ENCODE measurements around the gene CERS1.

The CERS1 gene

DNA sequence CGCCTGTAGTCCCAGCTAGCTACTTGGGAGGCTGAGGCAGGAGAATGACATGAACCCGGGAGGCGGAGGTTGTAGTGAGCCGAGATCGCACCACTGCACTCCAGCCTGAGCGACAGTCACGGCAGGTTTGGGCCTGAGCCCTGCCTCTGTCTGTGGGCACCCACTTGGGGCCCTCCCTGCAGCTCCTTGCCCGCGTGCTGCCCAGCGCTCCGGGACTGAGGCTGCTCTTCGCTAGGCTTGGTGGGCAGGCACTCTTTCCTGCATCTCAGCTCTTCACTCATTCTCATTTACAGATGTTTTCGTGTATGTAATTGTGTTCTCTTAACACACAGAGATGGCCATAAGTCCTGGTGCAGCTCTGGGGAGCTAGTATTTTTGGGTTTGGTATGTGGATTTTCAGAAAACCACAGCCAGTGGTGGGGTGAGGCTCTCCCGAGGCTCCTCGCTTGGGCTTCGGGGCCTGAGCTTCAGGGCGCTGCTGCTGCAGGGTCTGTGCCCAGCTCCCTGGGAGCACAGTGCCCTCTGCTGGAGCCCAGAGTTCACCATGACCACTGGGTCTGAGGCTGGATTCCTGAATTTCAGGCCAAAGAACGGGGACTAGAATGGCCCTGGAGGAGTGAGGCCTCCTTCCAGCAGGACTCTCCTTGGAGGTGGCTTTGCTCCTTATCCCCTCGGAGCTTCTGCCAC, 49.0 kb downstream of the CERS1 start:
- peak; percentile 78 for DNase-seq (ENCODE audit: extremely low spot score)
- POLR2A ChIA-PET = no interaction called here
- CTCF ChIA-PET = interaction anchor here (1.0 to 12.6 kb wide), 27 partner anchors 12 to 399 kb away, joined by 3 to 158 read pairs (median 4); partner anchors contain the start of genes COMP, UBA52 and UPF1
- TF ChIP-seq, protein P1, sequence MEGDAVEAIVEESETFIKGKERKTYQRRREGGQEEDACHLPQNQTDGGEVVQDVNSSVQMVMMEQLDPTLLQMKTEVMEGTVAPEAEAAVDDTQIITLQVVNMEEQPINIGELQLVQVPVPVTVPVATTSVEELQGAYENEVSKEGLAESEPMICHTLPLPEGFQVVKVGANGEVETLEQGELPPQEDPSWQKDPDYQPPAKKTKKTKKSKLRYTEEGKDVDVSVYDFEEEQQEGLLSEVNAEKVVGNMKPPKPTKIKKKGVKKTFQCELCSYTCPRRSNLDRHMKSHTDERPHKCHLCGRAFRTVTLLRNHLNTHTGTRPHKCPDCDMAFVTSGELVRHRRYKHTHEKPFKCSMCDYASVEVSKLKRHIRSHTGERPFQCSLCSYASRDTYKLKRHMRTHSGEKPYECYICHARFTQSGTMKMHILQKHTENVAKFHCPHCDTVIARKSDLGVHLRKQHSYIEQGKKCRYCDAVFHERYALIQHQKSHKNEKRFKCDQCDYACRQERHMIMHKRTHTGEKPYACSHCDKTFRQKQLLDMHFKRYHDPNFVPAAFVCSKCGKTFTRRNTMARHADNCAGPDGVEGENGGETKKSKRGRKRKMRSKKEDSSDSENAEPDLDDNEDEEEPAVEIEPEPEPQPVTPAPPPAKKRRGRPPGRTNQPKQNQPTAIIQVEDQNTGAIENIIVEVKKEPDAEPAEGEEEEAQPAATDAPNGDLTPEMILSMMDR (IDR thresholded peaks at IDR 0.05; ENCODE audit: control extremely low read depth, extremely low read depth, low read depth, missing control alignments) = peak; percentile 84

DNA sequence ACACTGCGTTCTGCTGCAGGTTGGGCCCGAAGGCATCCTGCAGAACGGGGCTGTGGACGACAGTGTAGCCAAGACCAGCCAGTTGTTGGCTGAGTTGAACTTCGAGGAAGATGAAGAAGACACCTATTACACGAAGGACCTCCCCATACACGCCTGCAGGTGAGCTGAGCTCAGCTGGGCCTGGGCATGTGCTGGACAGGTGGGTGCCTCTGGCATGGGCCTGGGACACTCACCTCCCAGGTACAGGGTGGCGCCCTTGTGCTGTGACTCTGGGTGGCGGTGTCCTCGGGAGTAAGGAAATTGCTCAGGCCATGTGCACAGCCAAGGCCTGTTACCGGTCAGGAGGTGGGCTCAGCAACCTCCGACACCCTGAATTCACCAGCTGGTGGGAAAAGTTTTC, 50.0 kb downstream of the CERS1 start:
- CTCF ChIA-PET = interaction anchor here (1.2 to 12.6 kb wide), 8 partner anchors 13 to 293 kb away, joined by 3 to 158 read pairs (median 16); partner anchors contain the start of gene UPF1
- POLR2A ChIA-PET = no interaction called here
- DNase-seq (ENCODE audit: extremely low spot score) = no peak
- TF ChIP-seq, protein P1 (IDR thresholded peaks at IDR 0.05; ENCODE audit: control extremely low read depth, extremely low read depth, low read depth, missing control alignments) = no peak

DNA sequence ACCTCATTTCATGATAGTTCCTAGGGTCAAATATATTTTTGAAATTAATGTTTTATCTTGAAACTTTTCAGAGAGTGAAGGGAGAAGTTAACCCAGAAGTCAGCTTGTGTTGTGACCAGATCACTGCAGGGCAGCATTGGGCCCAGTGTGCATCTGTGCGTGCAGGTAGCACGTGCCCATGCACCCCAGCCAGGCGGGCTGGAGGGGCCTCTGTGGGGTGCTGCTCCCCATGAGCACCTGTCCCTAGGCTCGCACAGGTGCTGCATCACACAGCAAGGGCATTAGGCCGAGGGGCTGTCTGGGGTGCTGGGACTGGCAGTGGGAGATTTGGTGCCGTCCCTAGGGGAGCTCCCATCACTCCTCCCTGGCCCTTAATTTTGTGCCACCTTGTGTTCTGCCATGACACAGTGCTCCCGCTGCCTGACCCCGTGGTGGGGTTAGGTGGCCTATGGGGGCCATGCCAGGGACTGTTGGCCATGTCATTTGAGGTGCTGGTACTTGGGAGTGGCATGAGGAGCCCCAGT, 51.1 kb downstream of the CERS1 start:
- DNase-seq (ENCODE audit: extremely low spot score) = no peak
- CTCF ChIA-PET = interaction anchor here (0.8 to 12.6 kb wide), 3 partner anchors 11 to 73 kb away, joined by 3 to 158 read pairs (median 12); partner anchors contain the start of gene UPF1
- POLR2A ChIA-PET = no interaction called here
- TF ChIP-seq, protein P1 (IDR thresholded peaks at IDR 0.05; ENCODE audit: control extremely low read depth, extremely low read depth, low read depth, missing control alignments) = no peak

DNA sequence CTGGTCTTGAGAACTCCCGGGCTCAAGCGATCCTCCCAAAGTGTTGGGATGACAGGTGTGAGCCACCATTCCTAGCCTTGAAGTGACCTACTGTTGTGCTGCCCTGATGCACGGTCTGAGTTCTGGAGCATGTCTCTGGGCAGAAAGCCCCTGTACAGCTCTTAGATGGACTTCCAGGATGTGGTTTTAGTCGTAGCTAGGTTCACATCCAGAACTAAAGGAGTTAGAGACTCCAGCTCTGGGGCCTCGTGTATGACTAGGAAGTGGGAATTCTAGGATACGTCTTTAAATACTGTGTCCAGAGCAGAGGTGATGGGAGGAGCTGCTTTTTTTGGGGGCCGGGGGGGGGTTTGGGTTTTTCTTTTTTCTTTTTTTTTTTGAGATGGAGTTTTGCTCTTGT, 52.0 kb downstream of the CERS1 start:
- ChIA-PET POLR2A (interaction anchor here (0.5 to 1.0 kb wide), 4 partner anchors 11 to 318 kb away, joined by 3 to 6 read pairs (median 4); no protein-coding TSS in a partner anchor), CTCF (interaction anchor here (0.9 to 12.6 kb wide), 3 partner anchors 11 to 250 kb away, joined by 3 to 158 read pairs (median 4); partner anchors contain the start of gene UPF1)
- no peak for DNase-seq (ENCODE audit: extremely low spot score)
- TF ChIP-seq, protein P1 (IDR thresholded peaks at IDR 0.05; ENCODE audit: control extremely low read depth, extremely low read depth, low read depth, missing control alignments) = no peak

DNA sequence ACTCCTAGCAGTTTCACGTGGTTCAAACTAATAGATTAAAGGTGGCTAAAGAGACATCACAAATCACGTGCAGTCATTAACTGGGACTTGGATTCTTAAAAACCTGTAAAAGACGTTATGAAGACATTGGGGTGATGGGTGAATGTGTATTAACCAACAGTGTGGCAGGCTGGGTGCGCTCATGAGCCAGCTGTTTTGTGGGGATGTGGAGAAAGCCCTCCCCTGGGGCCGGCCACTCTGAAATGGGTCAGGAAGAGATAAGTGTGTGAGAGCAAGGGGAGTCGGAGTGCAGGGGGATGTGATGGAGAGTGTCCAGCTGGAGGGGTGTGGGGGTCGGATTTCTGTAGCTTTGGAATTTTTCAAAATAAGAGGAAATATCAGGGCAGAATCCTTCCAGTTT, 53.8 kb downstream of the CERS1 start:
- TF ChIP-seq, protein P1 (IDR thresholded peaks at IDR 0.05; ENCODE audit: control extremely low read depth, extremely low read depth, low read depth, missing control alignments) = no peak
- CTCF ChIA-PET = interaction anchor here (0.9 to 12.6 kb wide), 2 partner anchors 9 to 14 kb away, joined by 3 to 158 read pairs; partner anchors contain the start of gene UPF1
- DNase-seq (ENCODE audit: extremely low spot score) = no peak
- POLR2A ChIA-PET = no interaction called here

DNA sequence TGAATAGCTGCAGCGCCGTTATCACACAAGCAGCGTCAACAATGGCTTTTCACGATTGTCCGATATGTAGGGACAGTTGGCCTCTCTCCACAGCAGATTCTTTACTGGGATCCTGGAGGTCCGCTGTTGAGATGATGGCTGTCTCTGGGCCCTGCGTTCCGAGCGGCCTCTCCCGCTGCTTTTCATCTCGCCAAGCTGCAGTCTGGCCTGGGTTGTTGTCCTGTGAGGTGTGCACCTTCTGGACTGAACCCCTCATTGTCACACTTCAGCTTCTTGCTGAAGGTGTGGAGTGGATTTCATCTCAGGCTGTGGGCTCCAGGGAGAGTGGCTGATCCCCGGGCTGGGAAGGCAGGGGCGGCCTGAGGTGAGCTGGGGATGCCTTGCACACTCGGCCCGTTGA, 54.6 kb downstream of the CERS1 start:
- TF ChIP-seq, protein P1 (IDR thresholded peaks at IDR 0.05; ENCODE audit: control extremely low read depth, extremely low read depth, low read depth, missing control alignments) = no peak
- POLR2A ChIA-PET = interaction anchor here (0.5 kb wide), 1 partner anchor 283 kb away, joined by 3 read pairs; no protein-coding TSS in a partner anchor
- CTCF ChIA-PET = interaction anchor here (1.4 to 12.6 kb wide), 2 partner anchors 8 kb away, joined by 3 to 158 read pairs; partner anchors contain the start of gene UPF1
- DNase-seq (ENCODE audit: extremely low spot score) = no peak

Measured in GM10248 (cell line).